Right lobe of liver (tissue), 4 donors: ENCODE data around the gene PRR35.

Experiments used
- CTCF ChIP-seq, 4 donors: fragments of 200-600 bp in 3 of 4; fragments of 450-650 bp in 1 of 4; IDR thresholded peaks; one replicate each; pipeline versions ENCODE4 v1.5.1 to v1.8.0; 2016 to 2022; ENCODE audit warnings: antibody characterized with exemption in 4 of 4, mild to moderate bottlenecking in 2 of 4
- POLR2A ChIP-seq: fragments of 450-650 bp; IDR thresholded peaks from one replicate; pipeline ENCODE4 v1.6.1; 2017; ENCODE audit warnings: antibody characterized with exemption, mild to moderate bottlenecking
- donor health status: DM: no; HTN: no; CAD: no.
- donor health status: DM: no; HTN: no; CAD: no.
- donor health status: DM: no; HTN: yes; CAD: no.

- TF ChIP-seq CTCF (IDR thresholded peaks at IDR 0.05): no peak
- TF ChIP-seq POLR2A: no peak
These were observed 37.0 kb upstream of the PRR35 start for GRCh38 chr16:523097-523741.
